Colonic mucosa (tissue), 4 donors: ENCODE data around the gene PRKN. TPM values are rescaled to one million over a fixed set of nuclear protein-coding genes. Genes with fewer than 3 reads are reported as not detected.

Experiments used
- DNase-seq: peaks from one replicate; pipeline ENCODE4 v3.0.0-alpha.2; 2020
- H3K27ac ChIP-seq: fragments of 200-600 bp; one replicate; pipeline ENCODE4 v1.8.0; 2021
- H3K27me3 ChIP-seq: fragments of 200-600 bp; one replicate; pipeline ENCODE4 v1.8.0; 2021
- H3K36me3 ChIP-seq: fragments of 200-600 bp; one replicate; pipeline ENCODE4 v1.8.0; 2021
- H3K4me1 ChIP-seq: fragments of 200-600 bp; one replicate; pipeline ENCODE4 v1.8.0; 2021; ENCODE audit warnings: mild to moderate bottlenecking
- H3K4me3 ChIP-seq: fragments of 200-600 bp; one replicate; pipeline ENCODE4 v1.8.0; 2021
- H3K9ac ChIP-seq, 2 donors: one replicate each; pipeline ENCODE4 v1.7.0; 2013; ENCODE audit warnings: control low read depth in 2 of 2, low read depth in 2 of 2, low read length in 2 of 2
- H3K9me3 ChIP-seq: fragments of 200-600 bp; one replicate; pipeline ENCODE4 v1.8.0; 2021
- CTCF ChIP-seq: fragments of 200-600 bp; IDR thresholded peaks from one replicate; pipeline ENCODE4 v1.8.0; 2022; ENCODE audit warnings: antibody characterized with exemption, mild to moderate bottlenecking
- intact Hi-C: fragments of 100-400 bp; cut with DNase I; formaldehyde crosslinking; loops from one replicate; pipeline ENCODE4 v1.14.1; 2022
- total RNA-seq, 2 donors: library from RNA; stranded (reverse); fragmentation: NEBNext Ultra II Directional in 1 of 2; extraction: Animal tissue kit (Norgen Biotek cat#: 25700) in 1 of 2; gene quantifications; one replicate each; pipeline ENCODE4 v1.2.1, GENCODE V29; 2021
- donor health status: healthy.
- donor health status: DM: no; HTN: no; CAD: no.
- donor health status: DM: no; HTN: no; CAD: no.

The PRKN gene
- total RNA-seq, 2 donors from 2014 or later: 3.7 to 8.1 TPM

GRCh38 chr6:161302949-161303348, 1424.6 kb downstream of the PRKN start:
- no peak for DNase-seq
- no peak for TF ChIP-seq CTCF
- intact Hi-C loops: no loop called here
- Histone ChIP-seq H3K4me1 (no peaks in the 10 kb centered on the region), H3K27ac (no peak overlapping the region), H3K9ac (no peak overlapping the region), H3K4me3 (no peak overlapping the region), H3K36me3 (no peaks in the 10 kb centered on the region), H3K27me3 (no peaks in the 10 kb centered on the region), H3K9me3 (no peaks in the 10 kb centered on the region)

GRCh38 chr6:161301338-161301737, 1426.2 kb downstream of the PRKN start:
- Histone ChIP-seq H3K27me3 (no peaks in the 10 kb centered on the region), H3K9ac (no peak overlapping the region), H3K36me3 (no peaks in the 10 kb centered on the region), H3K4me1 (no peaks in the 10 kb centered on the region), H3K27ac (no peak overlapping the region), H3K9me3 (no peaks in the 10 kb centered on the region), H3K4me3 (no peak overlapping the region)
- TF ChIP-seq CTCF: no peak
- no peak for DNase-seq
- intact Hi-C loops: no loop called here

GRCh38 chr6:161300823-161301222, 1426.7 kb downstream of the PRKN start:
- H3K4me1 ChIP-seq: no peaks in the 10 kb centered on the region
- no peak for TF ChIP-seq CTCF
- no peak overlapping the region for H3K27ac ChIP-seq
- no peak overlapping the region for H3K9ac ChIP-seq
- no peaks in the 10 kb centered on the region for H3K9me3 ChIP-seq
- intact Hi-C loops: no loop called here
- H3K36me3 ChIP-seq: no peaks in the 10 kb centered on the region
- no peaks in the 10 kb centered on the region for H3K27me3 ChIP-seq
- no peak for DNase-seq
- H3K4me3 ChIP-seq: no peak overlapping the region

- Histone ChIP-seq H3K4me3 (no peak overlapping the region), H3K36me3 (no peaks in the 10 kb centered on the region), H3K9me3 (no peaks in the 10 kb centered on the region), H3K27ac (no peak overlapping the region), H3K27me3 (no peaks in the 10 kb centered on the region), H3K9ac (no peak overlapping the region), H3K4me1 (no peaks in the 10 kb centered on the region)
- DNase-seq: no peak
- TF ChIP-seq CTCF: no peak
- intact Hi-C loops: no loop called here
These were observed 1427.8 kb downstream of the PRKN start for GRCh38 chr6:161299726-161300125.

Other genes with a start within 250 kb of the PRKN start
- gene PACRG, start 208 bp upstream of the PRKN start, total RNA-seq: 1 to 10 TPM in 1 of 2 donors, not detected in 1; 1.7 TPM